ENCODE measurements around the gene PXYLP1. TPM values are rescaled to one million over a fixed set of nuclear protein-coding genes. Genes with fewer than 3 reads are reported as not detected.
"Not testable (repeated sequence)": the region's sequence is repeated elsewhere in the genome, so short reads cannot be mapped to it uniquely, and the experiment has no call there.

The PXYLP1 gene
- total RNA-seq, 1 donor from 2014 or later, result 6.1 TPM

DNA sequence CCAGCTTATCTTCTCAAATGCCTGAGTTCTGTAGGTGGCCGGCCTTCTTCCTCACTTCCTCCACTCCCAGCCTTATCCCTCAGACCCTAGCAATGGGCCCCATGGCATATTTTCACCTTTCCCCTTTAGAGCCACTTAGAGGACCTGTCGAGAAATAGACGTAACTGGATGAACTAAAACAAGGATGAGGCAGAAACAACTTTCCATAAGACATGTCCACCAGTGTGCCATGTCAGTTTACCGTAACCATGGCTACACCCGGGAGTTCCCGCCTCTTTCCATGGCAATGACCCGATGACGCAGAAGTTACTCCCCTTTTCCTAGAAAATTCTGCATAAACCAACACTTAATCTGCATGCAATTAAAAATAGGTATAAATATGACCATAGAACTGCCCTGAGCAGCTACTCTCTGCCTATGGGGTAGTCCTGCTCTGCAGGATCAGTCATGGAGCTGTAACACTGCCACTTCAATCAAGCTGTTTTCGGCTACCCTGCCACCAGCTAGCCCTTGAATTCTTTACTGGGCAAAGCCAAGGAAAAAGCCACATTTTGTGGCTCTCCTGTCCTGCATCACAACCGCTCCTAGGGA, 81.6 kb downstream of the PXYLP1 start:
- Histone ChIP-seq H3K4me3 (ENCODE audit: insufficient read depth, low read depth, low read length) (no peak overlapping the region), H2AFZ (ENCODE audit: low read depth, low read length) (no peak overlapping the region), H3K9me3 (ENCODE audit: insufficient read depth, low read depth, low read length) (no peaks in the 10 kb centered on the region), H4K20me1 (ENCODE audit: insufficient read depth, low read length) (no peaks in the 10 kb centered on the region), H3K4me2 (ENCODE audit: low read length) (no peak overlapping the region), H3K36me3 (ENCODE audit: insufficient read depth, low read length) (no peaks in the 10 kb centered on the region), H3K27ac (ENCODE audit: low read depth, low read length) (no peak overlapping the region), H3K9ac (ENCODE audit: low read length) (no peak overlapping the region), H3K27me3 (ENCODE audit: insufficient read depth, low read length) (no peaks in the 10 kb centered on the region), H3K4me1 (ENCODE audit: insufficient read depth, low read length) (peaks cover 12% of the 10 kb centered on the region), H3K79me2 (ENCODE audit: insufficient read depth, low read length) (no peaks in the 10 kb centered on the region)
- H3K27me3 Mint-ChIP-seq (ENCODE audit: low read depth, unreplicated experiment), result no peaks in the 10 kb centered on the region
- peaks cover 13% of the 10 kb centered on the region for H3K4me1 Mint-ChIP-seq (ENCODE audit: low read depth, unreplicated experiment)
- peak overlapping the region; percentile 51 for H3K27ac Mint-ChIP-seq (ENCODE audit: unreplicated experiment)
- H3K36me3 Mint-ChIP-seq (ENCODE audit: low read depth, unreplicated experiment), result no peaks in the 10 kb centered on the region
- DNase-seq (ENCODE audit: low read depth) (no peak), FAIRE-seq (no peak)
- H3K9me3 Mint-ChIP-seq (ENCODE audit: unreplicated experiment), result peaks cover 4% of the 10 kb centered on the region
- peak overlapping the region; percentile 30 for H3K4me3 Mint-ChIP-seq (ENCODE audit: unreplicated experiment)
- TF ChIP-seq, protein P1, sequence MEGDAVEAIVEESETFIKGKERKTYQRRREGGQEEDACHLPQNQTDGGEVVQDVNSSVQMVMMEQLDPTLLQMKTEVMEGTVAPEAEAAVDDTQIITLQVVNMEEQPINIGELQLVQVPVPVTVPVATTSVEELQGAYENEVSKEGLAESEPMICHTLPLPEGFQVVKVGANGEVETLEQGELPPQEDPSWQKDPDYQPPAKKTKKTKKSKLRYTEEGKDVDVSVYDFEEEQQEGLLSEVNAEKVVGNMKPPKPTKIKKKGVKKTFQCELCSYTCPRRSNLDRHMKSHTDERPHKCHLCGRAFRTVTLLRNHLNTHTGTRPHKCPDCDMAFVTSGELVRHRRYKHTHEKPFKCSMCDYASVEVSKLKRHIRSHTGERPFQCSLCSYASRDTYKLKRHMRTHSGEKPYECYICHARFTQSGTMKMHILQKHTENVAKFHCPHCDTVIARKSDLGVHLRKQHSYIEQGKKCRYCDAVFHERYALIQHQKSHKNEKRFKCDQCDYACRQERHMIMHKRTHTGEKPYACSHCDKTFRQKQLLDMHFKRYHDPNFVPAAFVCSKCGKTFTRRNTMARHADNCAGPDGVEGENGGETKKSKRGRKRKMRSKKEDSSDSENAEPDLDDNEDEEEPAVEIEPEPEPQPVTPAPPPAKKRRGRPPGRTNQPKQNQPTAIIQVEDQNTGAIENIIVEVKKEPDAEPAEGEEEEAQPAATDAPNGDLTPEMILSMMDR (IDR thresholded peaks at IDR 0.05; ENCODE audit: insufficient read depth, low read depth, low read length), result no peak

DNA sequence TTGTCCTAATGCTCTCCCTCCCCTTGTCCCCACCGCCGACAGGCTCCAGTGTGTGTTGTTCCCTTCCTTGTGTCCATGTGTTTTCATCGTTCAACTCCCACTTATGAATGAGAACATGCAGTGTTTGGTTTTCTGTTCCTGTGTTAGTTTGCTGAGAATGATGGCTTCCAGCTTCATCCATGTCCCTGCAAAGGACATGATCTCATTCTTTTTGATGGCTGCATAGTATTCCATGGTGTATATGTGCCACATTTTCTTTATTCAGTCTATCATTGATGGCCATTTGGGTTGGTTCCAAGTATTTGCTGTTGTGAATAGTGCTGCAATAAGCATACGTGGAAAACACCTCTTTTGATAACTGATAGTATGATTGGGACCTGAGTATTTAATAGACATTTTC, 82.8 kb downstream of the PXYLP1 start:
- not testable (repeated sequence) for H3K27ac Mint-ChIP-seq (ENCODE audit: unreplicated experiment); FAIRE-seq; H3K27me3 ChIP-seq (ENCODE audit: insufficient read depth, low read length); H3K4me3 ChIP-seq (ENCODE audit: insufficient read depth, low read depth, low read length); H3K9me3 ChIP-seq (ENCODE audit: insufficient read depth, low read depth, low read length); DNase-seq (ENCODE audit: low read depth); H3K27ac ChIP-seq (ENCODE audit: low read depth, low read length); H3K36me3 ChIP-seq (ENCODE audit: insufficient read depth, low read length); H4K20me1 ChIP-seq (ENCODE audit: insufficient read depth, low read length); H3K9ac ChIP-seq (ENCODE audit: low read length); H3K36me3 Mint-ChIP-seq (ENCODE audit: low read depth, unreplicated experiment); H3K9me3 Mint-ChIP-seq (ENCODE audit: unreplicated experiment); H2AFZ ChIP-seq (ENCODE audit: low read depth, low read length); H3K4me2 ChIP-seq (ENCODE audit: low read length); H3K27me3 Mint-ChIP-seq (ENCODE audit: low read depth, unreplicated experiment); H3K4me3 Mint-ChIP-seq (ENCODE audit: unreplicated experiment); H3K79me2 ChIP-seq (ENCODE audit: insufficient read depth, low read length)
- H3K4me1 ChIP-seq (ENCODE audit: insufficient read depth, low read length), result peaks cover 12% of the 10 kb centered on the region
- H3K4me1 Mint-ChIP-seq (ENCODE audit: low read depth, unreplicated experiment), result peaks cover 13% of the 10 kb centered on the region

DNA sequence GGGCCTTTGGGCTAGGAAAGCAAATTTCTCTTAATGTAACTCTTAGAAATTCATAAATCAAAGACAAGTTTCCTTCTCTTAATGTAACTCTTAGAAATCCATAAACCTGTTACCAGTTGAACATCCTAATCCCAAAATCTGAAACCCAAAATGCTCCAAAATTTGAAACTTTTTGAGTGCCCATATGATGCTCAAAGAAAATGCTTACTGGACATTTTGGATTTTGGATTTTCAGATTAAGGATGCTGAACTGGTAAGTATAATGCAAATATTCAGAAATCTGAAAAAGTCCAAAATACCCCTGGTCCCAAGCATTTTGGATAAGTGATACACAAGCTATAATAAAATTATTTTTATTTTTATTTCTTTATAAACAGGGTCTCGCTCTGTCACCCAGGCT, 85.2 kb downstream of the PXYLP1 start:
- no peaks in the 10 kb centered on the region for H3K27me3 Mint-ChIP-seq (ENCODE audit: low read depth, unreplicated experiment)
- no peak overlapping the region for H3K4me3 Mint-ChIP-seq (ENCODE audit: unreplicated experiment)

More for the DNA sequence above, 85.2 kb downstream of the PXYLP1 start:
- no peaks in the 10 kb centered on the region for H3K36me3 ChIP-seq (ENCODE audit: insufficient read depth, low read length)
- H3K4me1 Mint-ChIP-seq (ENCODE audit: low read depth, unreplicated experiment), result peaks cover 20% of the 10 kb centered on the region
- H3K27ac ChIP-seq (ENCODE audit: low read depth, low read length), result no peak overlapping the region
- FAIRE-seq (no peak), DNase-seq (ENCODE audit: low read depth) (no peak)
- no peak overlapping the region for H3K9ac ChIP-seq (ENCODE audit: low read length)
- no peaks in the 10 kb centered on the region for H3K79me2 ChIP-seq (ENCODE audit: insufficient read depth, low read length)
- no peak overlapping the region for H3K4me2 ChIP-seq (ENCODE audit: low read length)
- H3K27me3 ChIP-seq (ENCODE audit: insufficient read depth, low read length), result no peaks in the 10 kb centered on the region
- H3K36me3 Mint-ChIP-seq (ENCODE audit: low read depth, unreplicated experiment), result peaks cover 2% of the 10 kb centered on the region
- H3K9me3 Mint-ChIP-seq (ENCODE audit: unreplicated experiment), result peaks cover 9% of the 10 kb centered on the region
- H3K9me3 ChIP-seq (ENCODE audit: insufficient read depth, low read depth, low read length), result no peaks in the 10 kb centered on the region
- H4K20me1 ChIP-seq (ENCODE audit: insufficient read depth, low read length), result no peaks in the 10 kb centered on the region
- H2AFZ ChIP-seq (ENCODE audit: low read depth, low read length), result no peak overlapping the region
- TF ChIP-seq EZH2 (IDR thresholded peaks at IDR 0.05; ENCODE audit: insufficient read depth, low read length), result no peak
- TF ChIP-seq, protein P1 (IDR thresholded peaks at IDR 0.05; ENCODE audit: insufficient read depth, low read depth, low read length), result no peak
- H3K27ac Mint-ChIP-seq (ENCODE audit: unreplicated experiment), result no peak overlapping the region
- peaks cover 14% of the 10 kb centered on the region for H3K4me1 ChIP-seq (ENCODE audit: insufficient read depth, low read length)
- H3K4me3 ChIP-seq (ENCODE audit: insufficient read depth, low read depth, low read length), result no peak overlapping the region

Data from astrocyte (in vitro differentiated cells and primary cell).